ENCODE measurements around the gene LRP8. TPM values are rescaled to one million over a fixed set of nuclear protein-coding genes. Genes with fewer than 3 reads are reported as not detected.

LRP8 gene
- polyA plus RNA-seq, 1 of the 3 experiments (the other 2 are of a cell fraction), result 19.9 TPM

GRCh38 chr1:53349968-53350852, 22.3 kb upstream of the LRP8 start:
- no peaks in the 10 kb centered on the region for H3K27me3 ChIP-seq (ENCODE audit: insufficient read depth)
- H4K20me1 ChIP-seq (ENCODE audit: insufficient read depth), result no peaks in the 10 kb centered on the region
- H3K79me2 ChIP-seq (ENCODE audit: insufficient read depth), result no peaks in the 10 kb centered on the region
- CTCF ChIA-PET, result interaction anchor here (0.5 to 7.1 kb wide), 2 partner anchors 38 to 43 kb away, joined by 3 to 38 read pairs; no protein-coding TSS in a partner anchor
- H3K9me2 ChIP-seq, result no peaks in the 10 kb centered on the region
- no peak overlapping the region for H3K27ac ChIP-seq (ENCODE audit: low read depth in 2 of 2, low read length in 1 of 2)
- no peak overlapping the region for H3K9ac ChIP-seq
- H3F3A ChIP-seq (replicated peaks; ENCODE audit: insufficient read depth), result no peaks in the 10 kb centered on the region
- DNase-seq, result no peak
- 0 out of 2 replicates have a peak, but pooled peaks cover 1% of the 10 kb centered on the region for H3K9me3 ChIP-seq
- H3K4me1 ChIP-seq (ENCODE audit: control insufficient read depth in 1 of 2, insufficient read depth in 2 of 2, low read depth in 1 of 2, low read length in 1 of 2), result peaks cover 0 to 25% of the 10 kb centered on the region in 2 experiments; a peak in 2 of 4 replicates
- 77% methylated on average over 7 of the region's 7 CpGs for WGBS (ENCODE audit: low lambda C conversion rate)
- no peak overlapping the region for H2AFZ ChIP-seq (ENCODE audit: low read depth)
- H3K36me3 ChIP-seq (replicated peaks in 1 of 2; ENCODE audit: control insufficient read depth in 1 of 2, insufficient read depth in 2 of 2, low read length in 1 of 2), result no peaks in the 10 kb centered on the region
- TF ChIP-seq MAX (IDR thresholded peaks at IDR 0.05; ENCODE audit: low read depth) (no peak), SIN3A (IDR thresholded peaks at IDR 0.05; ENCODE audit: borderline replicate concordance, low read depth, low read length) (no peak), EZH2phosphoT487 (IDR thresholded peaks at IDR 0.05; ENCODE audit: borderline replicate concordance, low read depth) (no peak), GATA2 (CRISPR knock-in tag; IDR thresholded peaks at IDR 0.05) (no peak), JUND (IDR thresholded peaks at IDR 0.05) (no peak), FOXJ3 (CRISPR knock-in tag; IDR thresholded peaks at IDR 0.05) (no peak), PBX3 (IDR thresholded peaks at IDR 0.05) (no peak), RXRA (IDR thresholded peaks at IDR 0.05; ENCODE audit: borderline replicate concordance, low read depth) (no peak), TAF1 (IDR thresholded peaks at IDR 0.05; ENCODE audit: borderline replicate concordance, low read depth, low read length) (no peak), USF1 (IDR thresholded peaks at IDR 0.05; ENCODE audit: borderline replicate concordance, low read depth) (no peak)
- H3K4me3 ChIP-seq (ENCODE audit: low read depth in 2 of 2, low read length in 1 of 2), result no peak overlapping the region
- POLR2A ChIA-PET, result no interaction called here
- H3K4me2 ChIP-seq, result no peak overlapping the region

- no peak overlapping the region for H2AFZ ChIP-seq (ENCODE audit: low read depth)
- no peak overlapping the region for H3K27ac ChIP-seq (ENCODE audit: low read depth in 2 of 2, low read length in 1 of 2)
- CTCF ChIA-PET, result interaction anchor here (7.1 kb wide), 1 partner anchor 44 kb away, joined by 38 read pairs; no protein-coding TSS in a partner anchor
- H3K9me3 ChIP-seq, result no peaks in the 10 kb centered on the region
- no peaks in the 10 kb centered on the region for H3K79me2 ChIP-seq (ENCODE audit: insufficient read depth)
- H3K9me2 ChIP-seq, result no peaks in the 10 kb centered on the region
- WGBS (ENCODE audit: low lambda C conversion rate), result 71% methylated on average over 5 of the region's 5 CpGs
- POLR2A ChIA-PET, result interaction anchor here (1.5 kb wide), 1 partner anchor 19 kb away, joined by 3 read pairs; no protein-coding TSS in a partner anchor
- no peak overlapping the region for H3K4me3 ChIP-seq (ENCODE audit: low read depth in 2 of 2, low read length in 1 of 2)
- H3K27me3 ChIP-seq (ENCODE audit: insufficient read depth), result no peaks in the 10 kb centered on the region
- no peaks in the 10 kb centered on the region for H3F3A ChIP-seq (replicated peaks; ENCODE audit: insufficient read depth)
- no peak for DNase-seq
- H3K36me3 ChIP-seq (replicated peaks in 1 of 2; ENCODE audit: control insufficient read depth in 1 of 2, insufficient read depth in 2 of 2, low read length in 1 of 2), result no peaks in the 10 kb centered on the region
- no peak overlapping the region for H3K4me2 ChIP-seq
- peaks cover 0 to 25% of the 10 kb centered on the region in 2 experiments; a peak in 2 of 4 replicates for H3K4me1 ChIP-seq (ENCODE audit: control insufficient read depth in 1 of 2, insufficient read depth in 2 of 2, low read depth in 1 of 2, low read length in 1 of 2)
- no peak overlapping the region for H3K9ac ChIP-seq
- no peaks in the 10 kb centered on the region for H4K20me1 ChIP-seq (ENCODE audit: insufficient read depth)
- TF ChIP-seq GABPA (IDR thresholded peaks at IDR 0.05; ENCODE audit: low read depth), result no peak
- TF ChIP-seq ELF1 (IDR thresholded peaks at IDR 0.05), result no peak
- no peak for TF ChIP-seq NRF1 (IDR thresholded peaks at IDR 0.05; ENCODE audit: low read depth, low read length)
- no peak for TF ChIP-seq GATA2 (CRISPR knock-in tag; IDR thresholded peaks at IDR 0.05)
- no peak for TF ChIP-seq CHD2 (IDR thresholded peaks at IDR 0.05; ENCODE audit: low read length, partially characterized antibody)
- TF ChIP-seq MEF2A (IDR thresholded peaks at IDR 0.05; ENCODE audit: borderline replicate concordance, low read depth), result no peak
- TF ChIP-seq ZBTB33 (IDR thresholded peaks at IDR 0.05; ENCODE audit: borderline replicate concordance, low read depth), result no peak
- no peak for TF ChIP-seq USF1 (IDR thresholded peaks at IDR 0.05; ENCODE audit: borderline replicate concordance, low read depth)
- no peak for TF ChIP-seq RCOR1 (IDR thresholded peaks at IDR 0.05; ENCODE audit: low read length)
- TF ChIP-seq TAF1 (IDR thresholded peaks at IDR 0.05; ENCODE audit: borderline replicate concordance, low read depth, low read length), result no peak
- TF ChIP-seq SIN3A (IDR thresholded peaks at IDR 0.05; ENCODE audit: borderline replicate concordance, low read depth, low read length), result no peak
- TF ChIP-seq IRF3 (IDR thresholded peaks at IDR 0.05; ENCODE audit: low read depth, low read length), result no peak
- no peak for TF ChIP-seq NFIC (IDR thresholded peaks at IDR 0.05; ENCODE audit: borderline replicate concordance)
- TF ChIP-seq SMC3 (IDR thresholded peaks at IDR 0.05; ENCODE audit: low read depth, low read length), result no peak
Measured at GRCh38 chr1:53349369-53349835, 21.5 kb upstream of the LRP8 start.

Measured in SK-N-SH (cell line).